Ascending aorta (tissue), 2 donors: Measurements from ENCODE around the gene ZNF350. TPM values are rescaled to one million over a fixed set of nuclear protein-coding genes. Genes with fewer than 3 reads are reported as not detected.
"Not testable (repeated sequence)": the region's sequence is repeated elsewhere in the genome, so short reads cannot be mapped to it uniquely, and the experiment has no call there.

Experiments
- DNase-seq, 2 donors: peaks; one replicate each; pipeline ENCODE4 v3.0.0-alpha.2; 2019; ENCODE audit warnings: low spot score in 2 of 2
- H3K27ac ChIP-seq, 2 donors: fragments of 200-600 bp; sonication (generic); one replicate each; pipeline ENCODE4 v1.5.1; 2016 to 2017; ENCODE audit warnings: mild to moderate bottlenecking in 1 of 2
- H3K27me3 ChIP-seq: fragments of 200-600 bp; sonication (generic); one replicate; pipeline ENCODE4 v1.5.1; 2017
- H3K36me3 ChIP-seq, 2 donors: fragments of 200-600 bp; sonication (generic); one replicate each; pipeline ENCODE4 v1.5.1; 2016
- H3K4me1 ChIP-seq, 2 donors: fragments of 200-600 bp; sonication (generic); one replicate each; pipeline ENCODE4 v1.5.1; 2016 to 2017; ENCODE audit warnings: mild to moderate bottlenecking in 1 of 2
- H3K4me3 ChIP-seq, 2 donors: fragments of 200-600 bp; sonication (generic); one replicate each; pipeline ENCODE4 v1.5.1; 2016 to 2017; ENCODE audit warnings: mild to moderate bottlenecking in 1 of 2
- H3K9me3 ChIP-seq, 2 donors: fragments of 200-600 bp; sonication (generic); one replicate each; pipeline ENCODE4 v1.5.1; 2016
- CTCF ChIP-seq, 3 experiments: fragments of 200-600 bp in 2 of 3; fragments of 450-650 bp in 1 of 3; sonication (generic) in 2 of 3; IDR thresholded peaks; one replicate each; pipeline ENCODE4 v1.5.1; 2016 to 2019; ENCODE audit warnings: antibody characterized with exemption in 3 of 3, mild to moderate bottlenecking in 1 of 3, moderate library complexity in 1 of 3
- intact Hi-C: fragments of 100-400 bp; cut with DNase I; formaldehyde crosslinking; loops from one replicate; pipeline ENCODE4 v1.15.1; 2023
- total RNA-seq: library from RNA; depleted of rRNA; stranded (reverse); fragments of >200 nt; gene quantifications from one replicate; pipeline ENCODE4 v1.1.0, GENCODE V29; 2016

The ZNF350 gene
- total RNA-seq, 1 donor from 2014 or later: 11.4 TPM

- intact Hi-C loops: no loop called here
- Histone ChIP-seq H3K36me3 (peaks cover 63 to 70% of the 10 kb centered on the region in 2 donors), H3K9me3 (peaks cover 85 to 99% of the 10 kb centered on the region in 2 donors)
Measured at GRCh38 chr19:51994048-51994644, 7.5 kb upstream of the ZNF350 start.

GRCh38 chr19:51993422-51993821, 6.8 kb upstream of the ZNF350 start:
- H3K27me3 ChIP-seq: no peaks in the 10 kb centered on the region
- H3K4me3 ChIP-seq: no peak overlapping the region
- H3K27ac ChIP-seq: no peak overlapping the region
- intact Hi-C loops: no loop called here
- TF ChIP-seq CTCF (IDR thresholded peaks at IDR 0.05): no peak
- DNase-seq: no peak
- no peaks in the 10 kb centered on the region for H3K4me1 ChIP-seq
- peaks cover 56 to 63% of the 10 kb centered on the region in 2 donors for H3K36me3 ChIP-seq
- peaks cover 84 to 99% of the 10 kb centered on the region in 2 donors for H3K9me3 ChIP-seq

More at GRCh38 chr19:51994048-51994644, 7.5 kb upstream of the ZNF350 start:
- DNase-seq: no peak
- H3K4me1 ChIP-seq: no peaks in the 10 kb centered on the region
- no peak overlapping the region for H3K27ac ChIP-seq
- H3K27me3 ChIP-seq: no peaks in the 10 kb centered on the region
- TF ChIP-seq CTCF (IDR thresholded peaks at IDR 0.05): no peak
- no peak overlapping the region for H3K4me3 ChIP-seq

- DNase-seq: no peak
- Histone ChIP-seq H3K36me3 (peaks cover 27 to 47% of the 10 kb centered on the region in 2 donors), H3K4me1 (peaks cover 0 to 5% of the 10 kb centered on the region in 2 donors), H3K9me3 (peaks cover 63 to 81% of the 10 kb centered on the region in 2 donors), H3K27ac (no peak overlapping the region), H3K27me3 (no peaks in the 10 kb centered on the region), H3K4me3 (no peak overlapping the region)
- TF ChIP-seq CTCF (IDR thresholded peaks at IDR 0.05): no peak
- intact Hi-C loops: no loop called here
Measured at GRCh38 chr19:51983361-51983760, 3.3 kb downstream of the ZNF350 start.

GRCh38 chr19:51980926-51981325, 5.7 kb downstream of the ZNF350 start:
- H3K4me3 ChIP-seq, intact Hi-C loops, DNase-seq, H3K4me1 ChIP-seq, H3K27ac ChIP-seq, H3K27me3 ChIP-seq: not testable (repeated sequence)
- Histone ChIP-seq H3K9me3 (peaks cover 70 to 90% of the 10 kb centered on the region in 2 donors), H3K36me3 (peaks cover 32 to 68% of the 10 kb centered on the region in 2 donors)

GRCh38 chr19:51980116-51980736, 6.4 kb downstream of the ZNF350 start:
- TF ChIP-seq CTCF (IDR thresholded peaks at IDR 0.05): no peak
- intact Hi-C loops: no loop called here
- Histone ChIP-seq H3K36me3 (peaks cover 32 to 69% of the 10 kb centered on the region in 2 donors), H3K27ac (no peak overlapping the region), H3K4me1 (peaks cover 0 to under 1% of the 10 kb centered on the region in 2 donors), H3K9me3 (peaks cover 77 to 97% of the 10 kb centered on the region in 2 donors), H3K27me3 (no peaks in the 10 kb centered on the region), H3K4me3 (no peak overlapping the region)
- DNase-seq: no peak

- Histone ChIP-seq H3K27me3 (no peaks in the 10 kb centered on the region), H3K27ac (no peak overlapping the region), H3K36me3 (peaks cover 45 to 78% of the 10 kb centered on the region in 2 donors), H3K9me3 (peaks cover 90 to 100% of the 10 kb centered on the region in 2 donors), H3K4me3 (no peak overlapping the region), H3K4me1 (no peaks in the 10 kb centered on the region)
- intact Hi-C loops: no loop called here
- no peak for DNase-seq
- no peak for TF ChIP-seq CTCF (IDR thresholded peaks at IDR 0.05)
Measured at GRCh38 chr19:51978882-51979281, 7.8 kb downstream of the ZNF350 start.
